ENCODE measurements around the gene ABTB2. TPM values are rescaled to one million over a fixed set of nuclear protein-coding genes. Genes with fewer than 3 reads are reported as not detected.
"Not testable (repeated sequence)": the region's sequence is repeated elsewhere in the genome, so short reads cannot be mapped to it uniquely, and the experiment has no call there.

ABTB2 gene
- total RNA-seq, 1 donor from 2014 or later = 4.7 TPM

DNA sequence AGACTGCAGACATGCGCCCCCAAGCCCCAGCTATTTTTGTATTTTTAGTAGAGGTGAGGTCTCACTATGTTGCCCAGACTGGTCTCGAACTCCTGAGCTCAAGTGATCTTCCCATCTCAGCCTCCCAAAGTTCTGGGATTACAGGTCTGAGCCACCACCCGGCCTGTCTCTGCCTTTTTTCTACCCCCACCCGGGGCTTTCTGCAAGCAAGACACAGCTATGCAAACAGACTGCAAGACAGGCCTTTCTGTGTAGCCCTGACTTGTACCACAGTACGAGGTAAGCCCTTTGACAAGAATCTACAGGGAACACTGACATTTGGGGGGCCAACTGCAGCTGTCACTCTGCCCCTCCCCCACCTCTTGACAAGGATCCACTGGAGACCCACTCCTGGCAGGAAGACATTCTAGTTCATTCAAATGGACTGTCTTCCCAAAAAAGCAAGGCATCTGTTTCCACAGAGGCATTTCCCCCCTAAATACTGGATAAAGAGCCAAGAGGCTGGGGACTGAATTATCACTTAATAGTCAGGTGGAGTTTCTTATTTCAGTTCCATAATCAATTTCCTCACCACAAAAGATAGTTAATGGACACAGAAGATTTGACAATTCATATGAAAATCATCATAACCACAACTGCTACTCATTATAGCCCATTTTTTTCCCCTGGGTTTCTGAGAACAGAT, 118.2 kb downstream of the ABTB2 start:
- no peak for DNase-seq (ENCODE audit: low spot score)

DNA sequence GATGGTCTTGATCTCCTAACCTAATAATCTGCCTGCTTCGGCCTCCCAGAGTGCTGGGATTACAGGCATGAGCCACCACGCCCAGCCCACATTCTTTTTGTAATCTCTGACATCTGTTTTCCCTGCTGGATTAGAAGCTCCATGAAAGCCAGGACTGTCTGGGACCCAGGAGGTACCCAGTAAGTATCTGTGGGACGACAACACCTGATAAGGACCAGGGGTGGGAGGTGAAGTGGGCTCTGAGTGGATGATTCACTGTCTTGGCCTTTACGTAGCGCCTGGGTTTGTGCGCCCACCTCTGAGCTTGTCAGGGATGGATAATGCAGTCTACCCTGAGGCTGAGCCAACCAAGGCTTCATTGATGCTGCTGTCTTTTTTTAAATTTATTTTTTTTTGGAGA, 118.8 kb downstream of the ABTB2 start:
- DNase-seq (ENCODE audit: low spot score) = no peak

DNA sequence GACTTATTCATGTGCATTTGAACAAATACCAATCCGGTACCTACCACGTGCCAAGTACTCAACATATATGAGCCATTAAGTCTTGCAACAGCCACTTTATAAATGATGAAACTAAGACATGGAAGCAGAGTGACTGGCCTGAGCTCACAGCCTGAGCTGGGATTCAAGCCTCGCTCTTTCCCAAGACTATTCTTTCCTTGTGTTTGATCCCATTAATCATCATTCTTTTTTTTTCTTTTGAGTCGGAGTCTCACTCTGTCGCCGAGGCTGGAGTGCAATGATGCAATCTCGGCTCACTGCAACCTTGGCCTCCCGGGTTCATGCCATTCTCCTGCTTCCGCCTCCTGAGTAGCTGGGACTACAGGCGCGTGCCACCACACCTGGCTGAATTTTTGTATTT, 119.3 kb downstream of the ABTB2 start:
- no peak for DNase-seq (ENCODE audit: low spot score)

DNA sequence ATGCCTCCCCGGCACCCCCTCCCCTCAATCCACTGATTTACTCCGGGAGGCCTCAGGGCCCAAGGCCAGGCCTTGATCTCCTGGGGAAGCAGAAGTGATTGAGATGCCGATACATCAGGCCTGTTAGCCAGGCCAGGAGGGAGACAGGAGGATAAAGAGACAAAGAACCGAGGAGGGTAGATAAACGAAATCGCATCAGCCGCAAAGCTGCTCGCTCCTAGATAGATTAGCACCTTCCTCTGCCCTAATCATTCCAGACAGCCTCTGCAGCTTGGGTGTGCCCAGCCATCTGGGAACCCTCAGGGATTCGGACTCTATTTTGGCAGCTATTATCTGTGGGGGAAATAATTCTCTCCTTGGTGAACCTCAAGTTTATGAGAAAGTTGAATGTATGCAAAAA, 121.2 kb downstream of the ABTB2 start:
- no peak for DNase-seq (ENCODE audit: low spot score)

DNA sequence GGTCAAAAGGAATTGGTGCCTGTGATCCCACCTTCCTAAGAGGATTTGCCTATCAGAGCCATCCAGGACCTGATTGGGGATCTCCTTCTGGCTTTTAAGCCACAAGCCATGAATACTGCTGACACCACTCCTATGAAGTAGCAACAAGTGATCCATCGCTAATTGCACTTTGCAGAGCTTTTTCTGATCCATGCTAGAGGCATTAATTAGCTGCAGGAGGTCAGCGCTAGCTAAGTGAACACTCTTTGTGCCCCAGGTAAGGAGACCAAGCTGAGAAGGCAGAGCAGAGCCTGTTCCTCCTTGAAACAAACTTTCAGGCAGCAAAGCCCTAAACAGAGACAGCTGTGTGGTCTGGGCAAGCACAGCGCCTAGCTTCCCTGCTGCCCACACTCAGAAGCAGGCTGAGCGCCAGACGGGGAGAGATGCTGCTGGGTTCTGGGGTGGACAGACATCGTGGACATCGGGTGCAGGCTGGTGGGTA, 122.2 kb downstream of the ABTB2 start:
- no peak for DNase-seq (ENCODE audit: low spot score)

- DNase-seq (ENCODE audit: low spot score) = no peak
Observed at GRCh38 chr11:34235189-34235588, 122.6 kb downstream of the ABTB2 start.

DNA sequence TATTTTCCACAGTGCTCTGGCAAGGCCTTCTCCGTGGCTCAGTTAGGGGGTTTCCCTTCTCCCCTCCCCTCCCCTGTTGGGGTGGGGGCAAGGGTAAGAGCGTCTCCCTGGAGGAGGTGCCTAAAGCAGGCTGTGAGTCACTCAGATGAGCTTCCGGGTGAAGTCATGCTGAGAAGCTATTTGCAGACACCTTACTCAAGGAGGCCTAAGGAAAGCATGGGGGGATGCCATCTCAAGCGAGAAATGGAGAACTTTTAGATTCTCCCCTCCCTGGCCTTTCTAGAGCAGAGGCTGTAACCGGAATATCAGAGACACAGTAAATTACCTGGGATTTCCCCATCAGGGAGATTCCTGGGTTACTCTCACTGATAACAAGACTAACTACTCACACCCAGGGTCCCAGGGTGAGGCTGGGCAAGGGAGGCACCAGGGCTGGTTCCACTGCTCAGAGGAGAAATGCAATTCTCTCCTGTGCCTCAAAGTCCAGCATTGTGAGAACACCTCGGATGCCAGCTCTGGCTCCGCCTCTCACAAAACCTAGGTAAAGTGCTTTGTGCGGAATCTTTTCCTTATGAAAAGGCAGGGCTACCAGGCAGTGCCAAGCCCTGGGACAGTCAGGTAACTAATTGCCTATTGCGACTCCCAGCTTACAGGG, 123.6 kb downstream of the ABTB2 start:
- DNase-seq (ENCODE audit: low spot score) = peak; percentile 51

GRCh38 chr11:34233215-34233614, 124.6 kb downstream of the ABTB2 start:
- no peak for DNase-seq (ENCODE audit: low spot score)

GRCh38 chr11:34232807-34233206, 125.0 kb downstream of the ABTB2 start:
- DNase-seq (ENCODE audit: low spot score) = no peak

GRCh38 chr11:34226210-34226609, 131.6 kb downstream of the ABTB2 start:
- no peak for DNase-seq (ENCODE audit: low spot score)

GRCh38 chr11:34225091-34225490, 132.7 kb downstream of the ABTB2 start:
- no peak for DNase-seq (ENCODE audit: low spot score)

DNA sequence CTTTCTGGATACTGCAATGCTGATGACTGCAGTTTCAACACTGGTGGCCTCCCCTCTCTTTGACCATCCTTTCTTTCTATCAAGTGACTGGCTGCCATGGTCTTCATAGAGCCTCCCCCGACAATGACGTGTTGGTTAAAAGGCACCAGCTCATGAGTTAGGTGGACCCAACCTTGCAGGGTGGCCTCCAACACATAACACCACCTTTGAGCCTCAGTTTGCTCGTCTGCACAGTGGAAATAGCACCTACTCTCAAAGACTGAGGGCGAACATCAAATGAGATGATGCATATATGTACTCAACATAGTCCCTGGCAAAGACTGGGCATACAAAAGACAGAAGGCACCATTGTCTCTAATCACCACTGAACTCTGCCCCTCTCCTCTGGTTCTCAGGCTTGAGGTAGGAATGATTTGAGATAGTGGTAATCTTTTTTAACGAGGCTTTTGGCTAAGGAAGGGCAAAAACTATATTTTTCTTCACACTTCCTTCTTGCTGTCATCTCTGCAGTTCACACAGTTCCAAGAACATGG, 133.3 kb downstream of the ABTB2 start:
- DNase-seq (ENCODE audit: low spot score) = no peak

DNA sequence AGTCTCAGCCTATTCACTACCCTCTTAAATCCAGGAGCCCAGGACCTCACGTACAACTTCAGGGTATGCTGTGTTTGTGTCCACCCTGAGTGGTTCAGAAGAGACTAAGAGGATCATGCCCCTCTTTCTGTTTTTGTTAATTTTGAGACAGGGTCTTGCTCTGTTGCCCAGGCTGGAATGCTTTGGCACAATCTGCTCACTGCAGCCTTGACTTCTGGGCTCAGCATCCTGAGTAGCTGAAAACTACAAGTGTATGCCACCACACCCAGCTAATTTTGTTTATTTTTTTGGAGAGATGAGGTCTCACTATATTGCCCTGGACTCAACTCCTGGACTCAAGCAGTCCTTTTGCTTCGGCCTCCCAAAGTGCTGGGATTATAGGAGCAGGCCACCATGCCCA, 133.9 kb downstream of the ABTB2 start:
- DNase-seq (ENCODE audit: low spot score) = no peak

- peak; percentile 80 for DNase-seq (ENCODE audit: low spot score)
Observed at GRCh38 chr11:34223021-34223813, 134.6 kb downstream of the ABTB2 start.

DNA sequence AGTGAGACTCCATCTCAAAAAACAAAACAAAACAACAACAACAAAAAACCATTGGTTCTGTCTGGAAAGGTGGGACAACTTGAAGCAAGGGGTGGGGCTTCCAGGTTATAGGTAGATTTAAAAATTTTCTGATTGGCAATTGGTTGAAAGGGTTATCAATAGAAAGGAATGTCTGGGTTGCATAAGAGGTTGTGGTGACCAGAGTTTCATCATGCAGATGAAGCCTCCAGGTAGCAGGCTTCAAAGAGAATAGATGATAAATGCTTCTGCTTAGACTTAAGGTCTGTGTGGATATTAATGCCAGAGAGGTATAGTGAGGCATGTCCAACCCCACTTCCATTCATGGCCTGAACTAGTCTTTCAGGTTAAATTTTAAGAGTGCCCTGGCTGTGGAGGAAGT, 135.8 kb downstream of the ABTB2 start:
- no peak for DNase-seq (ENCODE audit: low spot score)

DNA sequence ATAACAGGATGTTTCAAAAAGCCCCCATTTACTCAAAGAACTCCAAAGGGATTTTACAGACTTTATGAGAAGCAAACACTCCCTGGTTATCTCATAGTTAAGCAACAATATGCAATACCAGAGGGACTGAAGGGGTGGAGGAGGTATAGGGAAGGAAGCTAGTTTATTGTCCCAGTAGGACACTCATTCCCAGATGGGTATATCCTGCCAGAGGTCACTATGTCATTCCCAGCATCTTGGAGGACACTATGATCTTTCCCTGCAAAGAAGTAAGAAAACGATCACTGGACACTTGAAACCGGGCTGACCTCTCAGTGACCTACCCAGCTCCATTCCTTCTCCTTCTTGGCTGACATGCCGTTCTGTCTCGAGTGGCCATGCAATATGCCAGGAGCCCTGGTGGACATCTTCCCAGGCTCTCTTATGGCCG, 137.9 kb downstream of the ABTB2 start:
- no peak for DNase-seq (ENCODE audit: low spot score)

DNA sequence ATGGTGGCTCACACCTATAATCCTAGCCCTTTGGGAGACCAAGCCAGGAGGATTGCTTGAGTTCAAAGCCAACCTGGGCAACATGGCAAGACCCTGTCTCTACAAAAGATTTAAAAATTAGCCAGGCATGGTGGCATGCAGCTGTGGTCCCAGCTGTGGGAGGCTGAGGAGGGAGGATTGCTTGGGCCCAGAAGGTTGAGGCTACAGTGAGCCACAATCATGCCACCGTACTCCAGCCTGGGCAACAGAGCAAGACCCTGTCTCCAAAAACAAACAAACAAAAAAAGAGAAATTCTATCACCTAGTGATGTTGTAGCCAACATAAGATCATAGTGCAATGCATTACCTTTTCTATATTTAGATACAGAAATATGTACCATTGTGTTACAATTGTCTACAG, 138.5 kb downstream of the ABTB2 start:
- DNase-seq (ENCODE audit: low spot score) = no peak

DNA sequence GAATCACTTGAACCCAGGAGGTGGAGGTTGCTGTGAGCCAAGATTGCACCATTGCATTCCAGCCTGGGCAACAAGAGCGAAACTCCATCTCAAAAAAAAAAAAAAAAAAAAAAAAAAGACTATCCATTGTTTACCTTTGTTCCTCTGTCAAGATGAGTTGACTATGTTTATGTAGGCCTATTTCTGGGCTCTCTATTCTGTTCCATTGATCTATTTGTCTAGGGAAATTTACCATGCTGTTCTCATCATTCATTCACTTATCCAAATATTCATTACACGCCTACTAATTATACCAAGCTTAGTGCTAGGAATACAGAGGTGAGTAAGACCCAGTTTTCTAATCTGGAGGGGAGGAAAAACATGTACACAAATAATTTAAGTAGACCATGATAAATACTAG, 139.1 kb downstream of the ABTB2 start:
- DNase-seq (ENCODE audit: low spot score) = not testable (repeated sequence)

DNA sequence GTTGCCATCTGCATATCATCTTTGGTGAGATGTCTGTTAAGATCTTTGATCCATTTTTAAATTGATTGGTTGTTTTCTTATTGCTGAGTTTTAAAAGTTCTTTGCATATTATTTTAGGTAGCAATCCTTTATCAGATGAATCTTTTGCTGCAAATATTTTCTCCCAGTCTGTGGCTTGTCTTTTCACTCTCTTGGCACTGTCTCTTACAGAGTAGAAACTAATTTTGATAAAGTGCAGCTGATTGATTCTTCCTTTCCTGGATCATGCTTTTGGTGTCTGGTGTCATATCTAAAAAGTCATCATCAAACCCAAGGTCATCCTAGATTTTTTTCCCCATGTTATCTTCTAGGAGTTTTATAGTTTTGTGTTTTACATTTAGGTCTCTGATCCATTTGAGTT, 139.7 kb downstream of the ABTB2 start:
- no peak for DNase-seq (ENCODE audit: low spot score)

- no peak for DNase-seq (ENCODE audit: low spot score)
Observed at GRCh38 chr11:34216706-34217105, 141.1 kb downstream of the ABTB2 start.

DNA sequence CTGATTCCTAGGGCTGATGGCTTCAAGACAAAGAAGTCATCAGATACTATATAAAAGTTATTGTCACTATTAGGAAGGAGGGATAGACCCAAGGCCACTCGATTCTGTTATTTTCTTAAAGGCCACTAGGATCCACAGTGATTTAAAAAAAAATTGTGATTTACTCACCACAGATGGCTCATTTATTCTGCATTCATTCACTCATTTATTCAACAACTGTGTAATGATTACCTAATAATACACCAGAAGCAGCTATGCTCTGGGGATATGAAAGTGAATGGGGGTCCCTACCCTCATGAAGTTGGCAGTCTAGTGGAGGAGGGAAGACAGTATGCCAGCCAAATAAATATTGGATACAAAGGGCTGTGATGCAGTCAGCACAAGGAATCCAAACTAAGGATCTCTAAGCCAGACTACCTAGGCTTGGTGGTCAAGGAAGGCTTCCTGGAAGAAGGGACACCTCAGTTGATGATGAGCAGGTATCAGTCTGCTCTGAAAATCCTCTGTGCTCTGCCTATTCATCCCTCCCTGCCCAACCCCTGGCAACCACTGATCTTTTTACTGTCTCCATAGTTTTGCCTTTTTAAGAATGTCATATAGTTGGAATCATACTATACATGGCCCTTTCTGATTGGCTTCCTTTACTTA, 141.9 kb downstream of the ABTB2 start:
- DNase-seq (ENCODE audit: low spot score) = no peak

All from ureter (tissue), 1 donor.